Ramos (cell line): Measurements from ENCODE around the gene MAPK12.
"Not testable (repeated sequence)": the region's sequence is repeated elsewhere in the genome, so short reads cannot be mapped to it uniquely, and the experiment has no call there.

Experiments used
- in situ Hi-C: fragments of 300-500 bp; cut with MboI; formaldehyde crosslinking; loops from one replicate; pipeline ENCODE4 v1.14.3; 2022; ENCODE audit warnings: low sequenced_read_pairs; ENCODE audit not compliant: unreplicated experiment

The MAPK12 gene

DNA sequence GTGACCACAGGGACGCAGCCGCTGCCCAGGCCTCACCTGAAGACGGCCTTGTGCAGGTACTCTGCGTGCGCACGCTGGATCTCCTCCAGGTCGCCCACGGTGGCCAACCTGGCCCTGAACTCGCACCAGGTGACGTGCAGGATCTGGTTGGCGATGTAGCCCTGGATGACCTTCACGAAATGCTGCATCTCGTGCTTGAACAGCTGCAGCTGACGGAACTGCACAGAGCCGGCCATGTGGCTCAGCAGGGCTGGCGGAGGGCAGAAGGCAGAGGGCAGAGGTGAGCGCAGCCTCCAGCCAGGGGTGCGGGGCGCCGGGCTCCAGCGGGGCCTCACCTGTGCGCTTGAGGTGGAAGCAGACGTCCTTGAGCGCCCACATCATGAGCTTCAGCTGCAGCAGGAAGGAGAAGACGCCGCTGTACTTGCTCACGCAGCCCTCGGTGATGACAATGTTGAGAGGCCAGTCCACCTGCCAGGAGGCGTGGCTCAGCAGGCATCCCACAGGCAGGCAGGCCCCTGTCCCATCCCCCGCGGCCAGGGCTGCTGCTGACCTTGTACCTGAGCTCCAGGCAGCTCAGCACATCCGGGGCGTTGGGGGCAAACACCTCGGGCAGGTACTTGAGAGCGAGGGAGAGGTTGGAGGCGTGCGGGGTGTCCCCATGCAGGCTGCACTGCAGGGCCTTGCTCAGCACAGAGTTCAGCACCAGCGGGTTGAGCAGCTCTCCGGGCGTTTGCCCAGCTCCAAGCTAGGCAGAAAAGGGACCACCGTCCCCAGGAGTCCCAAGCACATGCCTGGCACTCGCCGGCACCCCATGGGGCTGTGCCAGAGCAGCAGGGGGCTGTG lies 43.1 kb downstream of the MAPK12 start:
- in situ Hi-C loops: no loop called here

DNA sequence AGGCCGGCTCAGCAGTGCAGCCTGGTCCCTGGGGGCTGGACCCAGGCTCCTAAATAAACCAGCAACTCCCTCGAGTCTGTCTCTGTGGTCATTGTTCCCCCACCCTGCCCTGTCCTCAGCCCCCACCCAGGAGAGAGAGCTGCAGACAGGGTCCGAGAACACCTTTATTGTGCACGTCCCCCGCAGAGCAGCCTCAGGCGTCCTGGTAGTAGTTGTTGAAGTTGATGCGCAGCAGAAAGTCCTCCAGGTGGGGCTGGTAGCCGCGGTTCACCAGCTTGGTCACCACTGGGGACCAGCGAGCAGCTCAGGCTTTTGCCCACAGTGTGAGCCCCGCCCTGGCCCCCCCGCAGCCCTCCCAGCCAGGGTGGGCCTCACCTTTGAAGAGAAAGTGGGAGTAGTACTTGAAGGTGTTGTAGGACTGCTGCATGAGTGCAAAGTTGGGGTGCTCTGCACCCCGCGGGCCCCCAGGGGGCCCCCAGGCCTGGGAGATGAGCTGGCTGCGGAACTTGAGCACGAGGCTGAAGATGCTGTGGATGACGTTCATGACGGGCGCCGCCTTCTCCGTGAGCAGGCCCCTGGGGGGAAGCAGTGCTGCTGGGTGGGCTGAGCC lies 43.8 kb downstream of the MAPK12 start:
- in situ Hi-C loops: no loop called here

DNA sequence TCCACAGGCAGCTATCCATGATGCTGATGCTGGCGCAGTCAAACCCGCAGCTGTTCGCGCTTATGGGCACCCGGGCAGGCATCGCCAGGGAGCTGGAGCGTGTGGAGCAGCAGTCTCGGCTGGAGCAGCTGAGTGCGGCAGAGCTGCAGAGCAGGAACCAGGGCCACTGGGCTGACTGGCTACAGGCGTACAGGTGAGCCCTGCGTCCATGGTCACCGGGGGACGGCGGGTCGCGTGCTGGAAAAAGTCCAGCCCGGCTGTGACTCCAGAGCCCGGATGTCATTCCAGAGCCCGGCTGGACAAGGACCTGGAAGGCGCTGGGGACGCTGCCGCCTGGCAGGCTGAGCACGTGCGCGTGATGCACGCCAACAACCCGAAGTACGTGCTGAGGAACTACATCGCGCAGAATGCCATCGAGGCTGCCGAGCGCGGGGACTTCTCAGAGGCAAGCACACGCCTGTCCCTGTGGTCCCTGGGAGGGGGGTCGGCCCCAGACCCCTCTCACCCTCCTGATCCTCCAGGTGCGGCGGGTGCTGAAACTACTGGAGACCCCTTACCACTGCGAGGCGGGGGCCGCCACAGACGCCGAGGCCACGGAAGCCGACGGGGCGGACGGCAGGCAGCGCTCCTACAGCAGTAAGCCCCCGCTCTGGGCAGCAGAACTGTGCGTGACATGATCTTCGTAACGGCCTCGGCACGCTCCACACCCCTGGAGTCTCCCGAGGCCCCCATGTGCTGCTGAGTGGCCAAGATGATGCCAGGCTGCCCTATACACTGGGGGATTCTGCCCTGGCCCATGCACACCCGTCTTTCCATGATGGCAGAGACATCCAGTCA lies 44.6 kb downstream of the MAPK12 start:
- in situ Hi-C loops: no loop called here

DNA sequence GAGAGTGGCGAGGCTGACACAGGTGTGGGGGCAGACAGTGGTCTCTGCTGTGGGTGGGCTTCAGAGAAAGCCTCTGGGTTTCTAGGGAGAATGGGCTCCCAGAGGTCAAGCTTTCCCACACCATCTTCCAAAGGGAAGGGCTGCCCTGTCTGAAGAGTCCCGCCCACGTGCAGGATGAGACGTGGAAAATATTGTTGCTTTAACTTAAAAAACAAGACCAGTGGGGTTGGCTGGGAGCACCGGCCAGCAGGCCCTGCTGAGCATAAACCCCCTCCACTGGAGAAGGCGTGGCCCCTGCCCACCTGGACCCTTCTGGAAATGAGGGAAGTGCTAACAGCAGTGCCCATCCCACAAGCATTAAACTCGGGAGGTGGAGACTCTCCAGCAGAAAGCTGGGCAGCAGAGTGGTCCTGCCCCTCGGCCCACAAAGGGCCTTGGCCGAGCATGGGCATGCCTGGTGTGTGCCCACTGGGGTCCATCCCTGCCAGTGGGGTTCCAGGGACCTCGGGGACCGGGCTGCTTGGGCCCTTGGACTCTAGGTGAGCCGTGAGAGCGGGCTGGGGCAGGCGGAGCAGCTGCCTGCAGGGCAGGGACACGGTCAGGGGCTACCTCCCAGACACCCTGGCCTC lies 45.3 kb downstream of the MAPK12 start:
- in situ Hi-C loops: no loop called here

DNA sequence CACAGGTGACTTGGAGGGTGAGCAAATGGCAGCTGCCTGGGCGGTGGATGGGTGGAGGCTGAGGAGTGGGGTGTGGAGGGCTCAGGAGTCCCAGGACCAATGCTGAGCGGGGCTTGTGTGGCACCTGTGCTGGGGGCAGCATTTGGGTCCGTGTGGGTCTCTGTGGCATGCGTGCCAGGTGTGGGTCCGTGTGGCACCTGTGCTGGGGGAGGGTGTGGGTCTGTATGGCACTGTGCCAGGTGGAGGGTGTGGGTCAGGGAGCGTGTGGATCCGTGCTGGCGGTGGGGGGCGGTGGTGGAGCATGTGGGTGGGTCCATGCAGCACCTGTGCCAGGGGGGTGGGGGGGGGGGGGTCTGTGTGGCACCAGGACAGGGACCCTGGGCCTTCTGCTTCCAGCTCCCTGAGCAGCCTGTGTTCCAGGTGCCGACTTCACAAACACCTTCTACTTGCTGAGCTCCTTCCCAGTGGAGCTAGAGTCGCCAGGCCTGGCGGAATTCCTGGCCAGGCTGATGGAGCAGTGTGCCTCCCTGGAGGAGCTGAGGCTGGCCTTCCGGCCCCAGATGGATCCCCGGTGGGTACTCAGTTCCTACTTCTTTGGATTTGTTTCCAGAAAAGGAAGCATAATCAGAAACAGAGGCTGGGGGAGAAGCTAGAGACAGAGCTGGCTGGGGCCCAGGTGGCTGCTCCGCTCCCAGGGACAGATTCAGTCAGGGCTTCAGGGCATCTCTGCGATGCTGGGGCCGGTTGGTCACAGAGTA lies 46.0 kb downstream of the MAPK12 start:
- in situ Hi-C loops: no loop called here

DNA sequence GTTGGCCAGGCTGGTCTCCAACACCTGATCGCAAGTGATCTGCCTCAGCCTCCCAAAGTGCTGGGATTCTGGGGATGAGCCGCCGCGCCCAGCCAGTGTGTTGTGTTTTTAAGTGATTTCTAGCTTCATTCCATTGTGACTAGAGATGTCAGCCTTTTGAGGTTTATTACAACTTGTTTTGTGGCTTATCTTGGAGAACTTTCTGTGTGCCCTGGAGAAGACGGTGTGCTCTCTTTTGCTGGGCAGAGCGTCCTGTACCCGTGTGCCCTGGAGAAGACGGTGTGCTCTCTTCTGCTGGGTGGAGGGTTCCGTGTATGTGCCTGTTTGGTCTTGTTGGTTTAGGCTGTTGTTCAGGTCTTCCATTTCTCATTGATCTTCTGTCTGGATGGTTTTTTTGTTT lies 48.2 kb downstream of the MAPK12 start:
- in situ Hi-C loops: loop anchor here (5.0 kb wide), 2 partner anchors 66 to 281 kb away; no protein-coding TSS in a partner anchor

DNA sequence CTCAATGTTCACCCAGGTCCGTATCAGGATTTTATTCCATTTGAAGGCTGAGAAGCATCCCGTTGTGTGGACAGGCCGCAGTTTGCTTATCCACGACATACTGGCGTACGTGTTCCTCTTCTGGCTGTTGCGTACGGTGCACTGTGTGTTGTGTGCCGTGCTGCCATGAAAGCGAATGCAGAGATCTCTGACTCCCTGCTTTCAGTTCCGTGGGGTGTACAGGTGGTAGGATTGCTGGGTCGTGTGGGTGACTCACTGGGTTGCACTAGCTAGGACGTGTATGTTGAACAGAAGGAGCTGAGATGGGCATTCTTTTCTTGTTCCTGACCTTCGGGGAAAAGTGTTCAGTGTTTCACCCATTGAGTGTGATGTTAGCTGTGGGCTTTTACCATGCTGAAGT lies 50.3 kb downstream of the MAPK12 start:
- in situ Hi-C loops: loop anchor here (5.0 kb wide), 2 partner anchors 64 to 279 kb away; no protein-coding TSS in a partner anchor

DNA sequence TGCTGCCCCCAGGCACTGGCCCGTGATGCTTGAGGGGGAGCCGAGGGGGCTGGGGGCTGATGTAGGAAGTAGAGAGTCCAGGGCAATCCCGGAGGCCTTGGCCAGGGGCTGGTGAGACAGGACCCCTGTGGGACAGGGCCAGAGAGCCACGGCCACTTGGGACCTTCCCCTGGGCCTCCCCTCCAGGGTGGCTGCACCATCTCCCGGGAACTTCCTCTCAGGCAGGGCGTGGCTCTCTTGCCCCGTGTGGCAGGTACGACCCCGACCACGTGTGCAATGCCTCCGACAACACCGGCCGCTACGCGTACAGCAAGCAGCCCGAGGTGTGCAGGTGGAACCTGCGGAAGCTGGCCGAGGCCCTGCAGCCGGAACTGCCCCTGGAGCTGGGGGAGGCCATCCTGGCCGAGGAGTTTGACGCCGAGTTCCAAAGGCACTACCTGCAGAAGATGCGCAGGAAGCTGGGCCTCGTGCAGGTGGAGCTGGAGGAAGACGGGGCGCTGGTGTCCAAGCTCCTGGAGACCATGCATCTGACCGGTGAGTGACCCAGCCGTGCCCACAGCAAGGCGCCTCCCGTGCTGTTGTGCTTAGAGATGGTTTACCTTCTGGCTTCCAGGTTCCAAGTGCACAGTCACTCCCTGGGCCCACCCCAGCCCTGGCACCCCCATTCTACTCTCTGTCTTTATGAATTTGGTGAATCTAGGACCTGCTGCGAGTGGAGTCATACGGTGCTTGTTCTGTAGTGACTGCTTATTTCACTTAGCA lies 50.9 kb downstream of the MAPK12 start:
- in situ Hi-C loops: loop anchor here (5.0 kb wide), 2 partner anchors 63 to 278 kb away; no protein-coding TSS in a partner anchor

DNA sequence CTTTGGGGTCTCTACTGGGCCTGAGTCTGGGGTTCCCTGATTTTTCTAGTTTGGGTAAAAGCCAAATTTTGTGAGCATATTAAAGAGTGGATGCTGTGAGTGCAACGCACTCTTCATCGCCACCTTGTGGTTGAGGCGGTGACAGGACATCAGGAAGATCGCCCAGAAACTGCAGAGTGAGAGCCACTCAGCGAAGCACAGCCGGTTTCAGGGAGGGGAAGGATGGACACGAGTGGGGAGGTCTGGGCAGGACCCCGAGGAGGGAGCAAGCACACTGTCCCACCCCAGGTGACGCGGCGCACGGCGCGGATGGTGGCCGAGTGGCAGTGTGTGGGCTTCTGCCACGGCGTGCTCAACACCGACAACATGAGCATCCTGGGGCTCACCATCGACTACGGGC lies 51.6 kb downstream of the MAPK12 start:
- in situ Hi-C loops: loop anchor here (5.0 kb wide), 2 partner anchors 63 to 278 kb away; no protein-coding TSS in a partner anchor

DNA sequence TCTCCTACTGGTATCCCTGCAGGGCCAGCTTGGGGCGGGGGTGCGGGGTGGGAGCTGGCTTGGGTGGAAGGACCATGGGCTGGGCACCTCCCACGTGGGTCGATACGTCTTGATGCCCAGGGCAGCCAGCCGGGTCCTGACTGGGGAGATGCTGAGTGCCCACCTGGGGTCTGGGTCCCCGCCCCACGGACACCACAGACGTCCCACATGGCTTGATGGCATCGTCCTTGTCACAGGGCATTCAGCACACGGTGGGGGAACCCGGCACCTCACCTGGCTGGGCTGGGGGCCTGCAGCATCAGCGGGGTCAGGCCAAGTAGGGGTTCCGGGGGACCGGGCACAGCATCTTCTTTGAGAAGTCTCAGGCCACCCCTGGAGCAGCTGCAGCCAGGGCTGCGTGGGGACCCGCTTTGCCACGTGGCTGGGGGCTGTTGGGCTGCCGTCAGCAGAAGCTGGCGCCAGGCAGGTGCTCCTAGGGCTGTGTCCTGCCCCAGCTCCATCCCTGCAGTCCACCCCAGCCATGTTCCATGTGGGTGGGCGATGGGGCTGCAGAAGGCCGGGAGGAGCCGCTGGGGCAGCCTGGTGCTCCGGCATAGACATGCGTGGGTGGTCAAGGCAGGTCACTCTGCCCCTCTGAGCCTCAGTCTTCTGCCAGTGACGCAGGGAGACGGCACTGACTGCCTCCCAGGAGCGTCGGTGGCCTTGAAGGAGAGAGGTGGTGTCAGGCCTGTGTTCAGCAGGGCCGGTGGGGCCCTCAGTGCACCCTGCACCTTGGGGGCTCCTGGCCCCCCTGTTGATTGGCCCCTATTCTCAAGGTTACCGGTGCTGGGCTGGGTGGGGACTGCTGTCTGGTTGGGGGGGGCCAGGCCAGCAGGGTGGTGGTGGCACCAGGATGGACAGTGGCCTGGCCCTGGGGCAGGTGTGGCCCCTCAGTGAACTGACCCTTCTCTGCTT lies 52.3 kb downstream of the MAPK12 start:
- in situ Hi-C loops: no loop called here

DNA sequence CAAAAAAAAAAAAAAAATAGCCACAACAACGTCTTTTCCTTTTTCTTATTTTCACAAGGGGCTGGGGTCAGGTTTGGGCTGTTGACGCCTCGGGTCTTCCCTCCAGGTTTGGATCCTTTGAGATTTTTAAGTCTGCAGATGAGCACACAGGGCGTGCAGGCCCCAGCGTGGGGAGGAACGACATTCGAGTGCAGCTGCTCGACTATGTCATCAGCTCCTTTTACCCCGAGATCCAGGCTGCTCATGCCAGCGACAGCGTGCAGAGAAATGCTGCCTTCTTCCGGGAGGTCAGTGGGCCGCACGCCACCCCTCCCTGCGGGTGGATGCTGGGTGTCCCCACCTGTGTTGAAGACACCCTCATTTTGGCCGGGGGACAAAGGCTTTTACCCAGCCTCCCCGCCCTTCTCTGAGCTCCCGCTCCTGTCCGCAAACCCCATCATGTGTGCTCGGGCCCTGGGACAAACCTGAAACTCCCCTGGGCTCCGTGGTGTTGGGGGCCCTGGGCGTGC lies 53.0 kb downstream of the MAPK12 start:
- in situ Hi-C loops: no loop called here

DNA sequence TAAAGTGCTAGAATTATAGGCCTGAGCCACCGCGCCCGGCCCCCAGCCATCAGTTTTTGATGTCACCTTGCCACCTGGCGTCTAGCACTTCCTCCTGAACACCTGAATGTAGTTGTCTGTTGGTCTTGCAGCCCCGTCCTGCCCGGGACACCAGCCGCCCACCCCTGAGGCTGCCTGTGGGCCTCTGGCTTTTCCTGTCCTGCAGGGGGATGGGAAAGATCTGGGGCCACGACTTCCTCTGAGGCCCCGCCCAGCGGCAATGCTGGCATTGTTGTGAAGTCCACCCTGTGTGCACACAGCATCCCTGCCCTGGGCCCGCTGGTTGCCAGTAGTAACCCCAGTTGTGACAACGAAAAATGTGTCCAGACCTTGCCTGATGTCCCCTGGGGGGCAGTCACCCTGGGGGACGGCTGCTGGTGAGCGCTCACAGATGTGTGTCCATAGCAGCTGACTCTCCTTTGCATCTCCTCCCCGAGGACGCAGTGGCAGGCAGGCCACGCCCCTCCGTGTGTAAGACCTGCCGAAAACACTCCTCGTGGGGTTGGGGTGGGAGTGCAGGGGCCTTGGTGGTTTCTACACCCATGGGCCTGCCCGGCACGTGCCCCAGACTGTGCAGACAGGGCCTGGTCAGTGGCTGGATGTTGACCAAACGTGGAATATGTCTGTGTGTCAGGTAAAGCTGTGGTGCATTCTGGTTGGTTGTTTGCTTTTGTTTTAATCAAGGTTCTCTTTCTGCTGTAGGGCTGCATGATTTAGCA lies 53.9 kb downstream of the MAPK12 start:
- in situ Hi-C loops: no loop called here

DNA sequence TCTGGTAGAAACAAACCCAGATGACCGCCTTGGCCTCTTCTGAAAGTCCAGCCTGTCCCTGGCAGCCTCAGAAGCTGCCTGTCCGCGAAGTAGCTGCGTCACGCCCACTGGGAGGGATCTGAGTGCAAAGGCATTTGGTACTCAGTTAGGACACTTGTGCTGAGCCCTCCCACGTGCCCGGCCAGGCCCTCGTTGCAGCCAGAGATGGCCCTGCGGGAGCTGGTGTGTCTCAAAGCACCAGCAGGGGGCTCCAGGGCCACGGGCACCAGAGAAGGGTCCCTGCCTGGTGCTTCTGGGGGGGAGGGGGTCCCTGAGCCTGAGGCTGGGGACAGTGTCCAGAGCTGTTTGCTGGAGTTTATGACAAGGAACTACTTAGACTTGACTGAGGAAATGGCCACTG lies 54.9 kb downstream of the MAPK12 start:
- in situ Hi-C loops: no loop called here

DNA sequence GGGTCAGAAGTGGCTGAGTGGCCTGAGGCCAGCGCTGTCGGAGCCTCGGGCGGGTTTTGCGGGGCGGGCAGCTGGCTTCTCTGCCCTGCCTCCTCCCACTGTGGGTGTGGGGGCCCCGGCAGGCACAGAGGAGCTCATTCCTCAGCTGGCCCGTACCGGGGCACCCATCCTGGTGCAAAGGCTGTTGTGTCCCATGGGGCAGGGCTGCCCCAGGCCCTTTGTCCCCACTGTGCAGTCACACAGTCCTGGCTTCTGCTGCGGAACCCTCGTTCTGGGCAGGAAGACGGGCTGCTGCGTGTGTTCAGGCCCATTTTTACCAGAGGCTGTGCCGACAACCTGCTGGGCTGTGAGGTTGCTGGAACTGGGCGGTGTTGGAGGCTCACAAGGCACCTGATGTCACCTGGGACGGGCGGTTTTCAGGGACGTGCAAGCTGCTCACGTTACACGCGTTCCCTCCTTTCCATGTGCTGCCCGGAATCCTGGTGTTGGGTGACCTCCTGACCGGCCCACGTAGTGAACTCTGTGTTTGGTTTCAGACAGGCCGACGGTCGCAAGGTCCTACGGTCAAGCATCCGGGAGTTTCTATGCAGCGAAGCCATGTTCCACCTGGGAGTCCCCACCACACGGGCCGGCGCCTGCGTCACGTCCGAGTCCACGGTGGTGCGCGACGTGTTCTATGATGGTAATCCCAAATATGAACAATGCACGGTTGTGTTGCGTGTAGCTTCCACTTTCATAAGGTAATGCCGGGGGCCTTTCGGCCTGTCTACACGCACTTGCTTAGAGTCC lies 55.5 kb downstream of the MAPK12 start:
- in situ Hi-C loops: no loop called here

DNA sequence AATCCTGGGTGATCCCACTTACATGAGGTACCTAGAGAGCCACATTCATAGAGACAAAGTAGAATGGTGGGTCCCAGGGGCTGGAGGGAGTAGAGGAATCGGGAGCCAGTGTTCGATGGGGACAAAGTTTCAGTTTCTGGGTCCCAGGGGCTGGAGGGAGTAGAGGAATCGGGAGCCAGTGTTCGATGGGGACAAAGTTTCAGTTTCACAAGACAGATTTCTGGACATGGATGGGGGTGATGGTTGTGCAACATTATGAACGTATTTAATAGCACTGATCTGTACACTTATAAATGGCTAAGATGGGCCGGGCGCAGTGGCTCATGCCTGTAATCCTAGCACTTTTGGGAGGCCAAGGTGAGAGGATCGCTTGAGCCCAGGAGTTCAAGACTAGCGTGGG lies 56.5 kb downstream of the MAPK12 start:
- in situ Hi-C loops: not testable (repeated sequence)

DNA sequence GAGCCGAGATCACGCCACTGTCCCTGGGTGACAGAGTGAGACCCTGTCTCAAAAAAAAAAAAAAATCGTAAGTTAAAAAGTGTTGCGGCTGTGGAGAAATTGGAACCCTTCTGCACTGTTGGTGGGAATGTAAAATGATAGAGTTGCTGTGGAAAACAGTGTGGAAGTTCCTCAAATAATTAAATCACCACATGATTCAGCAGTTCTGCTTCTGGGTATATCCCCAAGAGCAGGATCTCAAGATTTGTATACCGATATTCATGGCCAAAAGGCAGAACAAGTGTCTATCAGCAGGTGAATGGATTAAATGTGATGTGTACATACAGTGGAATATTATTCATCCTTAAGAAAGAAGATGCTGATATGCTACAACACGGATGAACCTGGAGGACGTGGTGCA lies 56.9 kb downstream of the MAPK12 start:
- in situ Hi-C loops: no loop called here
